ENCODE data around the gene TOR2A.

TOR2A gene

GRCh38 chr9:127755061-127756060 is 20.3 kb upstream of the TOR2A start:
- H3K9me2 ChIP-seq (replicated peaks; ENCODE audit: low read depth, low read length), result no peaks in the 10 kb centered on the region
- H3K4me3 ChIP-seq (ENCODE audit: low read length, poor library complexity, severe bottlenecking), result no peak overlapping the region
- peaks cover 26% of the 10 kb centered on the region for H4K20me1 ChIP-seq (ENCODE audit: insufficient read depth, low read length, poor library complexity, severe bottlenecking)
- H3F3A ChIP-seq (ENCODE audit: low read depth), result no peaks in the 10 kb centered on the region
- no peaks in the 10 kb centered on the region for H3K79me2 ChIP-seq (ENCODE audit: insufficient read depth, low read length)
- H3K4me2 ChIP-seq (ENCODE audit: low read depth, low read length, poor library complexity, severe bottlenecking), result no peak overlapping the region
- peaks cover 41% of the 10 kb centered on the region; the same call in 1 of the 2 replicates for H3K36me3 ChIP-seq (ENCODE audit: insufficient read depth, low read length)
- H2AFZ ChIP-seq (ENCODE audit: low read length), result no peak overlapping the region
- no peaks in the 10 kb centered on the region for H3K4me1 ChIP-seq (ENCODE audit: insufficient read depth, low read length, poor library complexity, severe bottlenecking)
- H3K27me3 ChIP-seq (ENCODE audit: insufficient read depth, low read length, poor library complexity, severe bottlenecking), result no peaks in the 10 kb centered on the region
- TF ChIP-seq, protein P1, sequence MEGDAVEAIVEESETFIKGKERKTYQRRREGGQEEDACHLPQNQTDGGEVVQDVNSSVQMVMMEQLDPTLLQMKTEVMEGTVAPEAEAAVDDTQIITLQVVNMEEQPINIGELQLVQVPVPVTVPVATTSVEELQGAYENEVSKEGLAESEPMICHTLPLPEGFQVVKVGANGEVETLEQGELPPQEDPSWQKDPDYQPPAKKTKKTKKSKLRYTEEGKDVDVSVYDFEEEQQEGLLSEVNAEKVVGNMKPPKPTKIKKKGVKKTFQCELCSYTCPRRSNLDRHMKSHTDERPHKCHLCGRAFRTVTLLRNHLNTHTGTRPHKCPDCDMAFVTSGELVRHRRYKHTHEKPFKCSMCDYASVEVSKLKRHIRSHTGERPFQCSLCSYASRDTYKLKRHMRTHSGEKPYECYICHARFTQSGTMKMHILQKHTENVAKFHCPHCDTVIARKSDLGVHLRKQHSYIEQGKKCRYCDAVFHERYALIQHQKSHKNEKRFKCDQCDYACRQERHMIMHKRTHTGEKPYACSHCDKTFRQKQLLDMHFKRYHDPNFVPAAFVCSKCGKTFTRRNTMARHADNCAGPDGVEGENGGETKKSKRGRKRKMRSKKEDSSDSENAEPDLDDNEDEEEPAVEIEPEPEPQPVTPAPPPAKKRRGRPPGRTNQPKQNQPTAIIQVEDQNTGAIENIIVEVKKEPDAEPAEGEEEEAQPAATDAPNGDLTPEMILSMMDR (conservative IDR thresholded peaks at IDR 0.05; ENCODE audit: low read length), result no peak
- TF ChIP-seq EZH2phosphoT487 (IDR thresholded peaks at IDR 0.05; ENCODE audit: borderline replicate concordance), result no peak
- no peaks in the 10 kb centered on the region for H3K9me3 ChIP-seq (ENCODE audit: insufficient read depth, low read depth, low read length)
- no peak overlapping the region for H3K9ac ChIP-seq (ENCODE audit: low read depth, low read length, poor library complexity, severe bottlenecking)

GRCh38 chr9:127754099-127755060 is 19.3 kb upstream of the TOR2A start:
- no peaks in the 10 kb centered on the region for H3K27me3 ChIP-seq (ENCODE audit: insufficient read depth, low read length, poor library complexity, severe bottlenecking)
- no peaks in the 10 kb centered on the region for H3K9me3 ChIP-seq (ENCODE audit: insufficient read depth, low read depth, low read length)
- H3F3A ChIP-seq (ENCODE audit: low read depth), result no peaks in the 10 kb centered on the region
- H4K20me1 ChIP-seq (ENCODE audit: insufficient read depth, low read length, poor library complexity, severe bottlenecking), result peaks cover 31% of the 10 kb centered on the region
- TF ChIP-seq, protein P1 (conservative IDR thresholded peaks at IDR 0.05; ENCODE audit: low read length), result no peak
- no peak for TF ChIP-seq EZH2phosphoT487 (IDR thresholded peaks at IDR 0.05; ENCODE audit: borderline replicate concordance)
- no peak overlapping the region for H3K4me3 ChIP-seq (ENCODE audit: low read length, poor library complexity, severe bottlenecking)
- H3K79me2 ChIP-seq (ENCODE audit: insufficient read depth, low read length), result no peaks in the 10 kb centered on the region
- H3K4me1 ChIP-seq (ENCODE audit: insufficient read depth, low read length, poor library complexity, severe bottlenecking), result no peaks in the 10 kb centered on the region
- no peaks in the 10 kb centered on the region for H3K9me2 ChIP-seq (replicated peaks; ENCODE audit: low read depth, low read length)
- no peak overlapping the region for H2AFZ ChIP-seq (ENCODE audit: low read length)
- peaks cover 46% of the 10 kb centered on the region; the same call in 1 of the 2 replicates for H3K36me3 ChIP-seq (ENCODE audit: insufficient read depth, low read length)
- no peak overlapping the region for H3K9ac ChIP-seq (ENCODE audit: low read depth, low read length, poor library complexity, severe bottlenecking)
- H3K4me2 ChIP-seq (ENCODE audit: low read depth, low read length, poor library complexity, severe bottlenecking), result no peak overlapping the region

DNA sequence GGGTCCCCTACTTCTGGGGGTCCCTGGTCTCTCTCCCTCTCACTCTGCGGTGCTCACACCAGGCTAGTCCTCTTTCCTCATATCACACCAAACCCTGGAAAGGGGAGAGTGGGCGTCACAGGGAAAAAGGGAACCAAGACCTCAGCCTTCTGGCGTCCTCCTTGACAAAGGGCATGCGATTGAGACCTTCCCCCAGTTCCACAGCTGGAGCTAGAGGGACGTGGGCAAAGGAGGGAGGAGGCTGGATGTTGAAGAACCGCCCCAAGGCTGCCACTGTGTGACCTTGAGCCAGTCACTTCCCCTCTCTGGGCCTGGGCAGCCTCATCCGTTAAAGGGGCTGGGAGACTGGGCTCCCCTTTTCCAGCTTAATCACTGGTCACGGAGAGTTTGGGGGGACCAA is 18.5 kb upstream of the TOR2A start:
- H3K4me3 ChIP-seq (ENCODE audit: low read length, poor library complexity, severe bottlenecking), result no peak overlapping the region
- H3K4me2 ChIP-seq (ENCODE audit: low read depth, low read length, poor library complexity, severe bottlenecking), result no peak overlapping the region
- H2AFZ ChIP-seq (ENCODE audit: low read length), result no peak overlapping the region
- TF ChIP-seq, protein P1 (conservative IDR thresholded peaks at IDR 0.05; ENCODE audit: low read length), result no peak
- no peak for TF ChIP-seq EZH2phosphoT487 (IDR thresholded peaks at IDR 0.05; ENCODE audit: borderline replicate concordance)
- H3K27me3 ChIP-seq (ENCODE audit: insufficient read depth, low read length, poor library complexity, severe bottlenecking), result no peaks in the 10 kb centered on the region
- no peaks in the 10 kb centered on the region for H3K4me1 ChIP-seq (ENCODE audit: insufficient read depth, low read length, poor library complexity, severe bottlenecking)
- no peaks in the 10 kb centered on the region for H3F3A ChIP-seq (ENCODE audit: low read depth)
- H3K36me3 ChIP-seq (ENCODE audit: insufficient read depth, low read length), result peaks cover 49% of the 10 kb centered on the region; the same call in 1 of the 2 replicates
- H3K9ac ChIP-seq (ENCODE audit: low read depth, low read length, poor library complexity, severe bottlenecking), result no peak overlapping the region
- H4K20me1 ChIP-seq (ENCODE audit: insufficient read depth, low read length, poor library complexity, severe bottlenecking), result peaks cover 28% of the 10 kb centered on the region
- no peaks in the 10 kb centered on the region for H3K79me2 ChIP-seq (ENCODE audit: insufficient read depth, low read length)
- H3K9me3 ChIP-seq (ENCODE audit: insufficient read depth, low read depth, low read length), result no peaks in the 10 kb centered on the region
- no peaks in the 10 kb centered on the region for H3K9me2 ChIP-seq (replicated peaks; ENCODE audit: low read depth, low read length)

Data from Loucy (cell line).